ENCODE data around the gene SLC25A47. TPM values are rescaled to one million over a fixed set of nuclear protein-coding genes. Genes with fewer than 3 reads are reported as not detected.
A peak's percentile ranks its signal among the peaks of the same experiment; 100 is the strongest.
"Not testable (repeated sequence)": the region's sequence is repeated elsewhere in the genome, so short reads cannot be mapped to it uniquely, and the experiment has no call there.

SLC25A47 gene
- total RNA-seq, 2 donors from 2014 or later = not detected

GRCh38 chr14:100306998-100307765 lies 16.0 kb upstream of the SLC25A47 start:
- Histone ChIP-seq H3K9me3 (no peaks in the 10 kb centered on the region), H3K27me3 (no peaks in the 10 kb centered on the region), H3K4me3 (peak overlapping the region; percentile 54 to 97), H3K36me3 (no peaks in the 10 kb centered on the region), H3K27ac (peak overlapping the region; percentile 80 to 94), H3K4me1 (peaks cover 0 to 45% of the 10 kb centered on the region in 2 donors)
- no peak for DNase-seq (ENCODE audit: low spot score)
- TF ChIP-seq CTCF (IDR thresholded peaks at IDR 0.05) = no peak

- Histone ChIP-seq H3K4me1 (peaks cover 0 to 47% of the 10 kb centered on the region in 2 donors), H3K9me3 (no peaks in the 10 kb centered on the region), H3K4me3 (peak overlapping the region in 1 of 2 donors; percentile 97), H3K27me3 (no peaks in the 10 kb centered on the region), H3K27ac (peak overlapping the region; percentile 80 to 94), H3K36me3 (no peaks in the 10 kb centered on the region)
- DNase-seq (ENCODE audit: low spot score) = no peak
- no peak for TF ChIP-seq CTCF (IDR thresholded peaks at IDR 0.05)
Measured at GRCh38 chr14:100307766-100308426, 15.2 kb upstream of the SLC25A47 start.

- Histone ChIP-seq H3K27ac (peak overlapping the region; percentile 29 to 94), H3K4me1 (peaks cover 0 to 47% of the 10 kb centered on the region in 2 donors)
- not testable (repeated sequence) for H3K27me3 ChIP-seq; DNase-seq (ENCODE audit: low spot score); H3K4me3 ChIP-seq; H3K9me3 ChIP-seq; H3K36me3 ChIP-seq
Measured at GRCh38 chr14:100308427-100308792, 14.7 kb upstream of the SLC25A47 start.

- Histone ChIP-seq H3K4me3 (no peak overlapping the region), H3K36me3 (no peaks in the 10 kb centered on the region), H3K27me3 (no peaks in the 10 kb centered on the region), H3K9me3 (no peaks in the 10 kb centered on the region), H3K4me1 (peaks cover 0 to 46% of the 10 kb centered on the region in 2 donors), H3K27ac (peak overlapping the region; percentile 29 to 94)
- TF ChIP-seq CTCF (IDR thresholded peaks at IDR 0.05) = no peak
- DNase-seq (ENCODE audit: low spot score) = no peak
Measured at GRCh38 chr14:100309028-100309737, 14.0 kb upstream of the SLC25A47 start.

GRCh38 chr14:100312110-100312876 lies 10.8 kb upstream of the SLC25A47 start:
- peaks cover 0 to 31% of the 10 kb centered on the region in 2 donors for H3K4me1 ChIP-seq
- not testable (repeated sequence) for H3K9me3 ChIP-seq; H3K36me3 ChIP-seq; H3K27me3 ChIP-seq; DNase-seq (ENCODE audit: low spot score); H3K4me3 ChIP-seq; H3K27ac ChIP-seq

DNA sequence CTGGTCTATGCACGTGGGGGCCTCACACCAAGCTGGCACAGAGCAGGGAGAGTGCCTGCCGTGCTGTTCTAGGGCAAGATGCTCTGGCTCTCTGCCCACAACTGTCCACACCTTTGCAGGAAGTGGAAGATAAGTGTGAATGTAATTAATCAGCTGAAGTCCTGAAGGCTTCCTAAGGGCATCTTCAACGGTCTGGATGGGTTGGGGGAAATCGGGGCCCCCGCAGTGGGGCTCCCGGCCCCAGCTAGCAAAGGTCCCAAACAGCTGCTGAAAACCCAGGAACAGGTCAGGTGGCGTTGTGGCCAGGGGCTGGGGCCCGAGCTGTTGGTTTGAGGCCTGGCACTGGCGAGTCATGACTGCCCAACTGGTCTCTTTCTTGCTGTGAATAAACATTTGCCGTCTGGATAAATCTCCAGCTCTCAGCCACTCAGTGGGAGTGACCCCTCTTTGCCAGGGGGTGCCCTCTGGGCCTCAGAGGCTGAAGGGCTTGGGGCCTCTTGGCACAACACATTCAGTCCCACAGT lies 10.2 kb upstream of the SLC25A47 start:
- H3K4me3 ChIP-seq = no peak overlapping the region
- H3K27ac ChIP-seq = no peak overlapping the region
- TF ChIP-seq CTCF (IDR thresholded peaks at IDR 0.05) = no peak
- H3K27me3 ChIP-seq = no peaks in the 10 kb centered on the region
- no peaks in the 10 kb centered on the region for H3K9me3 ChIP-seq
- DNase-seq (ENCODE audit: low spot score) = no peak
- no peaks in the 10 kb centered on the region for H3K36me3 ChIP-seq
- peaks cover 0 to 24% of the 10 kb centered on the region in 2 donors for H3K4me1 ChIP-seq

All from right atrium auricular region (tissue), 2 donors.